OCI-LY1 (cell line): Measurements from ENCODE around the gene FNDC7.

Experiments used
- H2AFZ ChIP-seq: fragments of 200-600 bp; sonication (generic), shearing (Covaris generic); 2 replicates; pipeline ENCODE4 v1.6.0; 2014; ENCODE audit warnings: antibody characterized with exemption, mild to moderate bottlenecking, low read length
- H3F3A ChIP-seq: fragments of 200-600 bp; sonication (generic), shearing (Covaris generic); 2 replicates; pipeline ENCODE4 v1.6.0; 2014; ENCODE audit warnings: mild to moderate bottlenecking, antibody characterized with exemption, low read length, moderate library complexity; ENCODE audit not compliant: insufficient read depth
- H3K27ac ChIP-seq: fragments of 200-600 bp; sonication (generic); 2 replicates; pipeline ENCODE4 v1.5.1; 2014; ENCODE audit warnings: low read length, mixed run types, mild to moderate bottlenecking, low read depth; ENCODE audit not compliant: poor library complexity, severe bottlenecking
- H3K27me3 ChIP-seq: fragments of 200-600 bp; sonication (generic); 2 replicates; pipeline ENCODE4 v1.6.0; 2014; ENCODE audit warnings: antibody characterized with exemption, mild to moderate bottlenecking, low read length, moderate library complexity; ENCODE audit not compliant: insufficient read depth
- H3K36me3 ChIP-seq: fragments of 200-600 bp; sonication (generic); 2 replicates; pipeline ENCODE4 v1.6.1; 2014; ENCODE audit warnings: mild to moderate bottlenecking, antibody characterized with exemption, low read length, moderate library complexity, mixed read lengths; ENCODE audit not compliant: insufficient read depth
- H3K4me1 ChIP-seq: fragments of 200-600 bp; sonication (generic); 2 replicates; pipeline ENCODE4 v1.5.1; 2014; ENCODE audit warnings: mild to moderate bottlenecking, low read length, moderate library complexity; ENCODE audit not compliant: insufficient read depth, severe bottlenecking
- H3K4me2 ChIP-seq: fragments of 200-600 bp; sonication (generic), shearing (Covaris generic); 2 replicates; pipeline ENCODE4 v1.6.1; 2014; ENCODE audit warnings: low read length
- H3K4me3 ChIP-seq: fragments of 200-600 bp; sonication (generic); 2 replicates; pipeline ENCODE4 v1.5.1; 2014; ENCODE audit warnings: low read length, low read depth, mild to moderate bottlenecking, mixed read lengths; ENCODE audit not compliant: poor library complexity, severe bottlenecking
- H3K79me2 ChIP-seq: fragments of 200-600 bp; shearing (Covaris generic); 2 replicates; pipeline ENCODE4 v1.6.1; 2016; ENCODE audit warnings: mixed run types, low read length, mixed read lengths; ENCODE audit not compliant: insufficient read depth
- H3K9ac ChIP-seq: fragments of 200-600 bp; sonication (generic), shearing (Covaris generic); 2 replicates; pipeline ENCODE4 v1.6.1; 2014; ENCODE audit warnings: mild to moderate bottlenecking, low read length, mixed read lengths
- H3K9me2 ChIP-seq: fragments of 200-600 bp; sonication (generic), shearing (Covaris generic); 2 replicates; pipeline ENCODE4 v1.6.1; 2014; ENCODE audit warnings: low read depth, mild to moderate bottlenecking, low read length, mixed read lengths
- H3K9me3 ChIP-seq: fragments of 200-600 bp; shearing (Covaris generic); 2 replicates; pipeline ENCODE4 v1.6.1; 2014; ENCODE audit warnings: low read length, mixed read lengths
- H4K20me1 ChIP-seq: fragments of 200-600 bp; sonication (generic), shearing (Covaris generic); 2 replicates; pipeline ENCODE4 v1.6.0; 2016; ENCODE audit warnings: mild to moderate bottlenecking, low read length; ENCODE audit not compliant: insufficient read depth
- CTCF ChIP-seq: fragments of 200-600 bp; sonication (generic), shearing (Covaris generic); IDR thresholded peaks from 2 replicates; pipeline ENCODE4 v1.5.1; 2017; ENCODE audit warnings: mild to moderate bottlenecking, antibody characterized with exemption, low read length, moderate library complexity, mixed read lengths
- EZH2 ChIP-seq: fragments of 200-600 bp; sonication (generic), shearing (Covaris generic); IDR thresholded peaks from 2 replicates; pipeline ENCODE4 v1.8.0; 2017; ENCODE audit warnings: borderline replicate concordance, mixed run types, mild to moderate bottlenecking, antibody characterized with exemption, low read length, moderate library complexity, mixed read lengths

The FNDC7 gene

GRCh38 chr1:108767115-108767514 is 54.4 kb downstream of the FNDC7 start:
- no peak overlapping the region for H3K4me3 ChIP-seq
- no peaks in the 10 kb centered on the region for H3K9me3 ChIP-seq
- H3K79me2 ChIP-seq = no peaks in the 10 kb centered on the region
- H3K4me1 ChIP-seq = no peaks in the 10 kb centered on the region
- no peak overlapping the region for H3K4me2 ChIP-seq
- H3K9me2 ChIP-seq = no peaks in the 10 kb centered on the region
- no peaks in the 10 kb centered on the region for H4K20me1 ChIP-seq
- H2AFZ ChIP-seq = no peak overlapping the region
- peaks cover 45% of the 10 kb centered on the region for H3K36me3 ChIP-seq
- TF ChIP-seq EZH2 (no peak), CTCF (no peak)
- no peak overlapping the region for H3K9ac ChIP-seq
- H3K27me3 ChIP-seq = no peaks in the 10 kb centered on the region
- H3F3A ChIP-seq = no peaks in the 10 kb centered on the region
- no peak overlapping the region for H3K27ac ChIP-seq

GRCh38 chr1:108767708-108768107 is 55.0 kb downstream of the FNDC7 start:
- Histone ChIP-seq H3K9me2 (no peaks in the 10 kb centered on the region), H3K9ac (no peak overlapping the region), H2AFZ (no peak overlapping the region), H3K4me3 (no peak overlapping the region), H3K79me2 (no peaks in the 10 kb centered on the region), H3F3A (no peaks in the 10 kb centered on the region), H4K20me1 (no peaks in the 10 kb centered on the region), H3K9me3 (no peaks in the 10 kb centered on the region), H3K27me3 (no peaks in the 10 kb centered on the region), H3K4me1 (no peaks in the 10 kb centered on the region), H3K4me2 (no peak overlapping the region), H3K27ac (no peak overlapping the region), H3K36me3 (peaks cover 44% of the 10 kb centered on the region; the same call in 1 of the 2 replicates)
- TF ChIP-seq CTCF (no peak), EZH2 (no peak)

- Histone ChIP-seq H3F3A (no peaks in the 10 kb centered on the region), H3K9me3 (no peaks in the 10 kb centered on the region), H3K4me3 (no peak overlapping the region), H2AFZ (no peak overlapping the region), H3K9ac (no peak overlapping the region), H3K27me3 (no peaks in the 10 kb centered on the region), H3K36me3 (peaks cover 81% of the 10 kb centered on the region), H3K27ac (no peak overlapping the region), H3K4me1 (no peaks in the 10 kb centered on the region), H3K4me2 (no peak overlapping the region), H3K79me2 (no peaks in the 10 kb centered on the region), H3K9me2 (no peaks in the 10 kb centered on the region), H4K20me1 (no peaks in the 10 kb centered on the region)
- TF ChIP-seq CTCF = no peak
- TF ChIP-seq EZH2 = no peak
These were observed 65.1 kb downstream of the FNDC7 start for GRCh38 chr1:108777839-108778238.
